ENCODE measurements around the gene TAB2. TPM values are rescaled to one million over a fixed set of nuclear protein-coding genes. Genes with fewer than 3 reads are reported as not detected.

The TAB2 gene
- total RNA-seq, 6 donors from 2014 or later, result 46.5 to 99.5 (median 52.7) TPM

DNA sequence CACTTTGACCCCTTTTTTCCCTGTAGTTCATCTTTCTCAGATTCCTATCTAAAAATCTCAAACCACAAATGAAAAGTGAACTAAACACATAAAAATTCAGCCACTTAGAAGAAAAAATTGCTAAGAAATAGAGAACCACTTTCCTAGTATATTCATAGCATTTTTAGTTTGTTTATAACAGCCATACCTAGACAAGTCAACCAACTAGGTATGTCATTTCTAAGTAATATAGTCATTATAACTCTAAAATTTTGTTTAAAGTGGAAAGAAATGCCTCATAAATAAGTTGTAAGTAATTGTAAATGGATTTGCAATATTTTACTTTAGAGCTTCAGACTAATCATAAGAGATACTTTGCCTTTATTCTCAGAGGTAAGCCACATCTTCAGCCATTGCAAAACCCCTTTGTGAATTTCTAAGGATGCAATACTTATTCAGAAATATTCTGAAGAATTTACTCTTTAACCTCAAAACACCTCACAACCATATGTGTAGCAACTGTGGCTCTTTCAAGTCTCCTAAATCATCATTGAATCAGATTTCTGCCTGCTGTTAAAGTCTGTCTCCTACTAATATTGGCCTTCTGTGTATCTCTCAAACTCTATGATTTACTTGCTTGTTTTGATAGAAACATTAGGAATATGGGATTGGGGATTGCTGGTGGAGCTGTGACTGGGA, 75.6 kb downstream of the TAB2 start:
- Histone ChIP-seq H3K27me3 (no peaks in the 10 kb centered on the region), H3K9me3 (no peaks in the 10 kb centered on the region), H3K4me3 (no peak overlapping the region), H3K27ac (no peak overlapping the region), H3K4me1 (no peaks in the 10 kb centered on the region), H3K36me3 (peaks cover 0 to 6% (median 0%) of the 10 kb centered on the region in 4 donors)
- TF ChIP-seq POLR2AphosphoS5 (IDR thresholded peaks at IDR 0.05), result no peak
- TF ChIP-seq, protein P1, sequence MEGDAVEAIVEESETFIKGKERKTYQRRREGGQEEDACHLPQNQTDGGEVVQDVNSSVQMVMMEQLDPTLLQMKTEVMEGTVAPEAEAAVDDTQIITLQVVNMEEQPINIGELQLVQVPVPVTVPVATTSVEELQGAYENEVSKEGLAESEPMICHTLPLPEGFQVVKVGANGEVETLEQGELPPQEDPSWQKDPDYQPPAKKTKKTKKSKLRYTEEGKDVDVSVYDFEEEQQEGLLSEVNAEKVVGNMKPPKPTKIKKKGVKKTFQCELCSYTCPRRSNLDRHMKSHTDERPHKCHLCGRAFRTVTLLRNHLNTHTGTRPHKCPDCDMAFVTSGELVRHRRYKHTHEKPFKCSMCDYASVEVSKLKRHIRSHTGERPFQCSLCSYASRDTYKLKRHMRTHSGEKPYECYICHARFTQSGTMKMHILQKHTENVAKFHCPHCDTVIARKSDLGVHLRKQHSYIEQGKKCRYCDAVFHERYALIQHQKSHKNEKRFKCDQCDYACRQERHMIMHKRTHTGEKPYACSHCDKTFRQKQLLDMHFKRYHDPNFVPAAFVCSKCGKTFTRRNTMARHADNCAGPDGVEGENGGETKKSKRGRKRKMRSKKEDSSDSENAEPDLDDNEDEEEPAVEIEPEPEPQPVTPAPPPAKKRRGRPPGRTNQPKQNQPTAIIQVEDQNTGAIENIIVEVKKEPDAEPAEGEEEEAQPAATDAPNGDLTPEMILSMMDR (IDR thresholded peaks at IDR 0.05), result no peak
- no peak for TF ChIP-seq EP300 (IDR thresholded peaks at IDR 0.05)
- no peak for TF ChIP-seq POLR2A (IDR thresholded peaks at IDR 0.05)
- no peak for DNase-seq
- ATAC-seq (ENCODE audit: low FRiP score in 2 of 2), result no peak

DNA sequence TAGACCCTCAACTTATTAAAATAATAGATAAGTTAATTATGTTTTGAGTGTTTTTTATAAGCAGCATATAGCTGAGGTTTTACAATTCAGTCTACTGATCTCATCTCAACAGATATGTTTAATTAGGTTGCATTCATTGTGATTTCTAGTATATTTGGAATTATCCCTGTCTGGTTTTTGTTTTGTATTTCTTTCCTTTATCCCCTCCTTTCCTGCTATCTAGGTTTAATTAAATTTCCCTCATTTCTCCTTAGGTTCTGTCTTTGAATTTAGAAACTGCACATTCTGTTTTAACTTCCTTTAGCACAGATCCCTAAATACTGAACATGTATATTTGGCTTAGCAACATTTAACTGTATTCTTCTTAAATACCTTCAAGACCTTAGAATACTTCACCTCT, 77.7 kb downstream of the TAB2 start:
- Histone ChIP-seq H3K4me1 (no peaks in the 10 kb centered on the region), H3K9me3 (no peaks in the 10 kb centered on the region), H3K36me3 (peaks cover 0 to 20% (median 7%) of the 10 kb centered on the region in 4 donors), H3K27ac (no peak overlapping the region), H3K27me3 (no peaks in the 10 kb centered on the region), H3K4me3 (no peak overlapping the region)
- TF ChIP-seq EP300 (IDR thresholded peaks at IDR 0.05) (no peak), POLR2A (IDR thresholded peaks at IDR 0.05) (no peak), POLR2AphosphoS5 (IDR thresholded peaks at IDR 0.05) (no peak)
- TF ChIP-seq, protein P1 (IDR thresholded peaks at IDR 0.05), result no peak
- DNase-seq, result no peak
- no peak for ATAC-seq (ENCODE audit: low FRiP score in 2 of 2)

DNA sequence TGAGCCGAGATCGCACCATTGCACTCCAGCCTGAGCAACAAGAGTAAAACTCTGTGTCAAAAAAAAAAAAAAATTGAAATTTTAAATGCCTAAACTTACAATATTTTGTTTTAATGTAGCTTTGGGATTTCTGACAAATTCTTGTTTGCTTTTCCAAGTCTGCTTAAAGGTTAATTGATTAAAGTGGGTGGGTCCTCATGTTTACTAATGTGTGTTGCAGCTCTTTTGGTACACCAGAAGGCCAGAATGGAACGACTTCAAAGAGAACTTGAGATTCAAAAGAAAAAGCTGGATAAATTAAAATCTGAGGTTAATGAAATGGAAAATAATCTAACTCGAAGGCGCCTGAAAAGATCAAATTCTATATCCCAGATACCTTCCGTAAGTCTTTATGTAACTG, 79.9 kb downstream of the TAB2 start:
- H3K4me1 ChIP-seq, result no peaks in the 10 kb centered on the region
- H3K9me3 ChIP-seq, result no peaks in the 10 kb centered on the region
- peaks cover 0 to 34% (median 12%) of the 10 kb centered on the region in 4 donors for H3K36me3 ChIP-seq
- ATAC-seq (ENCODE audit: low FRiP score in 2 of 2), result no peak
- no peak overlapping the region for H3K27ac ChIP-seq
- no peak for DNase-seq
- TF ChIP-seq EP300 (IDR thresholded peaks at IDR 0.05), result no peak
- TF ChIP-seq, protein P1 (IDR thresholded peaks at IDR 0.05), result no peak
- TF ChIP-seq POLR2AphosphoS5 (IDR thresholded peaks at IDR 0.05), result no peak
- TF ChIP-seq POLR2A (IDR thresholded peaks at IDR 0.05), result no peak
- WGBS, 2 donors, result 93 to 96% methylated on average over 6 of the region's 6 CpGs
- no peaks in the 10 kb centered on the region for H3K27me3 ChIP-seq
- H3K4me3 ChIP-seq, result no peak overlapping the region

DNA sequence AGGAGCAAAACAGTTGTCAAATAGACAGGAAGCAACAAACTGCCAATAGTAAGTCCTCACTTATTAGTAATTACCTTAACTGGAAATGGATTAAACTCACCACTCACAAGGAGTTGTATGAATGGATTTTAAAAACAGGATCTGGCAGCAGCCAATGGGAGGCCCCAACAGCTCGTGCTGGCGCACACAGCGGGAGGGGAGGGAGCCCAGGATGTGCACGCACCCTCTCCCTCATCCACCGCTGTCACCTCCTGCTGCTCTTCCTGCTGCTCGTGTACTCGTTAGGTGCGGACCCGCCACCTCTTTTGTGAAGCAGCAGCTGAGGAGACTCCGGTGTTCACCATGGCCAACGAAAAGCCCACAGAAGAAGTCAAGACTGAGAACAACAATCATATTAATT, 82.5 kb downstream of the TAB2 start, which contains the start of gene SUMO4:
TSS of gene SUMO4 (plus strand) at position 213 of the 400 bp plus-strand sequence. CDS start at position 343, 130 bp downstream.
- 99% methylated on average over 11 of the region's 11 CpGs for WGBS, 2 donors
- Histone ChIP-seq H3K4me1 (no peaks in the 10 kb centered on the region), H3K9me3 (no peaks in the 10 kb centered on the region), H3K4me3 (no peak within 1 kb of the TSS), H3K27me3 (no peaks in the 10 kb centered on the region), H3K27ac (no peak within 1 kb of the TSS), H3K36me3 (peaks cover 0 to 48% (median 18%) of the 10 kb centered on the region in 4 donors)
- ATAC-seq (ENCODE audit: low FRiP score in 2 of 2), result no peak
- DNase-seq, result peak in 1 of 2 donors; percentile 51
- no peak for TF ChIP-seq POLR2A (IDR thresholded peaks at IDR 0.05)
- TF ChIP-seq, protein P1 (IDR thresholded peaks at IDR 0.05), result no peak

DNA sequence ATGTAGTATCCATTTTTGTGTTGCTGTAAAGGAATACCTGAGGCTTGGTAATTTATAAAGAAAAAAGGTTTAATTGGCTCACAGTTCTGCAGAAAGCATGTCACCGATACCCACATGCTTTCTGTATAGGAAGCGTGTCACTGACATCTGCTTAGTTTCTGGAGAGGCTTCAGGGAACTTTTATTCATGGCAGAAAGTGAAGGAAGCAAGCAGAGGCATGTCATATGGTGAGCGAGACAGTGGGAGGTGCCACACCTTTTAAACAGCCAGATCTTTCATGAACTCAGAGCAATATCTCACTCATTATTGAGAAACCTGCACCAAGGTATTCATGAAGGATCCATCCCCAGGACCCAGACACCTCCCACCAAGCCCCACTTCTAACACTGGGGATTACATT, 86.0 kb downstream of the TAB2 start:
- Histone ChIP-seq H3K9me3 (no peaks in the 10 kb centered on the region), H3K27ac (no peak overlapping the region), H3K36me3 (peaks cover 0 to 56% (median 18%) of the 10 kb centered on the region in 4 donors), H3K4me3 (no peak overlapping the region), H3K27me3 (no peaks in the 10 kb centered on the region), H3K4me1 (peaks cover 0 to 10% (median 0%) of the 10 kb centered on the region in 4 donors)
- WGBS, 2 donors, result 97% methylated on average over 3 of the region's 3 CpGs
- ATAC-seq (ENCODE audit: low FRiP score in 2 of 2) (no peak), DNase-seq (no peak)
- TF ChIP-seq POLR2AphosphoS5 (IDR thresholded peaks at IDR 0.05) (no peak), POLR2A (IDR thresholded peaks at IDR 0.05) (no peak), EP300 (IDR thresholded peaks at IDR 0.05) (no peak)
- TF ChIP-seq, protein P1 (IDR thresholded peaks at IDR 0.05), result no peak
